GM18511 (cell line): ENCODE data around the gene IRF9.

Experiments
- ATAC-seq: cut with Tn5 transposase; IDR thresholded peaks from one replicate; pipeline ENCODE4 v1.9.1; 2021; ENCODE audit warnings: mild to moderate bottlenecking, moderate library complexity; ENCODE audit not compliant: unreplicated experiment

The IRF9 gene

DNA sequence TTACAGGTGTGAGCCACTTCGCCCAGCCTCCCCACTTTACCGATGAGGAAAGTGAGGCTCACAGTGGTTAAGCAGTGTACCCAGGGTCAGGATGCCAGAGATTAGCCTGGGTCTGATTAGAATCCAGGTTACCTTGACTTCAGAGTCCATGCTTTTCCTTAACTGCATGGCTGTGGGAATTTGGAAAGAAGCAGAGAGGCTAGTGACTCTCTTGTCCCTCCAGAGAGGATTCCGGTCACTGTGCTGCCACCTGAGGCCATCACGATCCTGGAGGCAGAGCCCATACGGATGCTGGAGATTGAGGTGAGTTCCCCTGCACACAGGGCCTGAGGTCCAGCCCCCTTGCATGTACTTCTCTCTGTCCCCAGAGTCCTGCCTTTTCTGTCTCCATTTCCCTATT lies 15.5 kb downstream of the IRF9 start:
- no peak for ATAC-seq

GRCh38 chr14:24177041-24177825 lies 16.2 kb downstream of the IRF9 start:
- ATAC-seq = no peak

- no peak for ATAC-seq
Observed at GRCh38 chr14:24177891-24178290, 16.8 kb downstream of the IRF9 start.

DNA sequence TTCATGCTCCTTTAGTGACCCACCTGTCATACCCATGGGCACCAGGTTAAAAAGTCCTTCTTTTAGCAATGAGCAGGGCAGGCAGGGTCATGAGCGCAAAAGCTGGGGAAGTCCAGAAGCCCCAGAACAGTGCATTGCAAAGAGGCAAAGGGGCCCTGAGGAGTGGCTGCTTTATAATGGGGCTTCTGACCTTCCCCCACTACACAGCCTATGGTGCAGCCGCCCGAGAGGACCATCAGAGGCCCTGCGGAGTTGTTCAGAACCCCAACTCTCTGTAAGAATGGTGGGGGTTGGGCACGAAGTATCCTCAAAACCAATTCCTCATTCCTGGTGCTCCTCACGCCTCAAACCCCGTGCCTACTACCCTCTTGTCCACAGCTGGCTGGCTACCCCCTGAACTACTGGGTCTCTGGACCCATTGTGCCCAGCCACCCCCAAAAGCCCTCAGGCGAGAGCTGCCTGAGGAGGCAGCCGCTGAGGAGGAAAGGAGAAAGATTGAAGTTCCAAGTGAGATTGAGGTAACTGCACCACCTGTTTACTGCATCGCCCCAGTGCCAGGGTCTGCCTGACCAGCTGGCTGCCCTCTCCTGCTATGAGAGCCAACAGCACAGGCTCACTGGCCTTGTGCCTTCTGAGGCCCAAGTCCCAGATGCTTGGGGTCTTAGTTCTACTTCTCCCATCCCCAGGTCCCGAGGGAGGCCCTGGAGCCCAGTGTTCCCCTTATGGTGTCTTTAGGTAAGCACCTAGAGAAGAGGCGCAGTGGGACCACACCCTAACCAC lies 17.5 kb downstream of the IRF9 start:
- ATAC-seq = no peak

- no peak for ATAC-seq
Observed at GRCh38 chr14:24179294-24179960, 18.4 kb downstream of the IRF9 start.

DNA sequence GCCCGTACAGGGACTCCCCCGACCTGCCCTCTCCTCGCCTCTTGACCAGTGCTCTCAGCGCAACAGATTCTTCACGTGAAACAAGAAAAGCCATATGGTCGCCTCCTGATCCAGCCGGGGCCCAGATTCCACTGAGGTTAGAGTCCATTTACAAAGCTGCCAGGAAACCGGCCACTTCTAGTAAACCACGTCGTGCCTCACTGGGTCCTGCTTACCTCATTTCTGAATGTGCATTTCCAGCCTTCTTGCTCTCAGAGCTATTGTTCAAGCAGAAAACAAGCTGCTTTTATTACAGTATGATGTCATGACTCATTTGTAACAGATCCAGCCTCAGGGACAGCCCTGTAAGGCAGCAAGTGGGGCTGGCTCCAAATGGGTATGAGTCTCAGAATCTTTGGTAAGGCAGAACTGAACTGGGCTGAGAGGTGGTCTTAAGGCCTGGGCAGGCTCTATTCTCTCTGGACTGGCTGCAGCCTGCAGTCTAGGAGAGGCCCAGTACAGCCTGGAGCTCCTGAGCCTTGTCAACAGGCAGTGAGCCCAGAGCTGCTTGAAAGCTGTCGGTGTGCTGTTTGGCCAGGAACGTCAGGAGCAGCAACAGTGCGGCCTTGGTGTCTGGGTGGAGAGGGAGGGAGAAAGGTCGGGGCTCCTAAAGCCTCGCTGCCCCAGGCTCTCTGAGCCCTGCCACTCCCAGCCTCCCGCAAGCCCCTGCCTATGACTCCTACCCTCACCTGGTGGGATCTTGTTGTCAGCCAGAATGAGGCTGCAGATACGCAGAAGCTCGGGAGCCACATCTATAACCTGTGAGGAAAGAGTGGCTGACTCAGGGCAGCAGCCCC lies 19.1 kb downstream of the IRF9 start:
- ATAC-seq = no peak

GRCh38 chr14:24181371-24182077 lies 20.5 kb downstream of the IRF9 start:
- no peak for ATAC-seq

GRCh38 chr14:24182110-24182882 lies 21.2 kb downstream of the IRF9 start:
- ATAC-seq = no peak

DNA sequence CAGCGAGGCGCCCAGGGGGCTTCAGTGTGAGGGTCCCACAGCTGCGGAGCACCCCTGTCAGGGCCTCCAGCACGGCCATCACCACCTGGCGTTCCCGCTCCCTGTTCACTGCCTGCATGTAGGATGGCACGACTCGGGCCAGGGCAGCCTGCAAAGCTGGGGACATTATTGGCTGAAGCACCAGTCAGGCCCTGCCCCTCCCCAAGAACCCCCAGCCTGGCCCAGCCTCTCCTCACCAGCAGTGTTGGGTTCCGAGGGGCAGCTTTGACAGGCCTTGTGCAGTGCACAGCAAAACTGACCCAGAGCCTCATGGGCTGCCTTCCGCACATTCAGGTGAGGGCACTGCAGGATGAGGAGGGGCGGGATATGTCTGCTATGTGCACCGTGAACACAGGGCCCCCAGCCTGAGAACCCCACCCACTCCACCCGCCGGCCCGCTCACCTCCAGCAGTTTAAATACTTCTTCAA lies 22.0 kb downstream of the IRF9 start:
- no peak for ATAC-seq

- ATAC-seq = no peak
Observed at GRCh38 chr14:24184104-24184970, 23.3 kb downstream of the IRF9 start.

- ATAC-seq = no peak
Observed at GRCh38 chr14:24185026-24185425, 24.0 kb downstream of the IRF9 start.

DNA sequence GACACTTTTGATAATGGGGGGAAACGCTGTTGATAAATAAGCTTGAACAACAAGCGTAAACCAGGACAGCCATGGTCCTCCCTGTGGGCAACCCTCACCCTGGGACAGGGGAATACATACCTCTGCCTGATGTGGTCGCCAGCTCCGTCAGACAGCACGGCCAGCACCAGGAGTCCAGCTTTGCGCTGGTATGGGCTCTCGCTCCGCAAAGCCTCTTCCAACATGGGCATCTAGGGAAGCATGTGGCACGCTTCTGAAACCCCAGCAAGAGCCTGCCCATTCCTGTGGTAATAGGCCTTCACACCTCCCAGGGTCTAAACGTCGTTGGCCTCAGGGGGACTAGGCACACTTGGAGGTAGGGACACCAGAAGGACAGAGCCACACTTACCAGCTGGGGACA lies 24.7 kb downstream of the IRF9 start:
- ATAC-seq = no peak

GRCh38 chr14:24186831-24187538 lies 25.9 kb downstream of the IRF9 start:
- ATAC-seq = no peak

GRCh38 chr14:24187539-24187915 lies 26.5 kb downstream of the IRF9 start:
- ATAC-seq = no peak

DNA sequence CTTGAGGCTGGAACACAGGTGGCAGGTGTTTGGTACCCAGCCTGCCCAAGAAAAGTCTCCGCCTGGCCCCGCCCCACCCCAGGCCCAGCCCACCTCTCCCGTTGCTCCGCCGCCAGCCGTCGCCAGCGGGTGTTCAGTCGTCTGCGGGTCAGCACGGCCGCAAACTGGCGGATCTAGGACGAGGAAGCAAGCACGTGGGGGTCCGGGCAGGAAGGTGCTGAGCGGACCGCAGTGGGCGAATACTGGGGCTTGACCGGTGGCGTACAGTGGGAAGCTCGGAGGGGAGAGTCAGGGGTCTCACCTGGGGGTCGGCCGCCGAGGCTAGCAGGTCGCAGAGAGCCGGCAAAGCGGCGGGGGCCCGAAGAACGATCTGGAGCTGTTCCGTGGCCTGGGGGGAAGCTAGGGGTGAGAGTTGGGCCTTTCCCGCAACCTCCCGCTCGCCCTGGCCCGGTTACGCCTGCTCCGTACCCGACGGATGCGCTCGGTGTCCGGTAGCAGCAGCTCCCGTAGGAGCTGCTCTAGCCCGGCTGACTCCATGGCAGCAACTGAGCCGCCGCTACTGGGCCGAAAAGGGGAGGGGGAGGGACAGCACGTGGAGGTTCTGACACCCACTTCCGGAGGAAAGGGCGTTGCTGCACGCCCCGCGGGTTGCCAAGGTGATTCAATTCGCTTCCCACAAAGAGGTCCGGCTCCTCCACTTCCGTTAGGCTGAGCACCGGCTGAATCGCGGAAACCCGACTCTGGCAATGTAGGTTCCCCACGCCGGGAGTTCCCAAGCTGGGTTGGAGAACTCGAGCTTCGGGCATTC lies 27.4 kb downstream of the IRF9 start, which contains the start of gene IPO4:
TSS of gene IPO4 (minus strand) at position 566 of the 808 bp plus-strand sequence. CDS start at position 537, 29 bp downstream.
- peak; percentile 94 for ATAC-seq

DNA sequence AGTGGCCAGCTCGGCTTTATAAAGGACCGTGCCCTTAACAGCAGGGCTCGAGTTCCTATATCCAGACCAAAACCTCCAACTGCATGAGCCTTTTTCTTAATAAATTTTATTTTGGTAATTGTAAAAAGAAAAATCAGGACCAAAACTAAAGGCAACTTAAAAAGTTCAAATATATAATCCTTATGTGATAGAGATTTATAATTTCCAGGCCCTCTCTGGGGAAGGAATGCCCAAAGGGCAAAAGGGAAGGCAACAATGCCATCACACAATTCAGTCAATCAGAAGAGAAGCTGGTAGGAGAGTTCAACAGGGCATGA lies 28.0 kb downstream of the IRF9 start:
- ATAC-seq = no peak

- no peak for ATAC-seq
Observed at GRCh38 chr14:24189460-24189859, 28.4 kb downstream of the IRF9 start.
